Subcutaneous adipose tissue (tissue), 4 donors: ENCODE results near the gene NHSL2. TPM values are rescaled to one million over a fixed set of nuclear protein-coding genes. Genes with fewer than 3 reads are reported as not detected.

Source experiments
- total RNA-seq, 4 donors: library from RNA; depleted of rRNA; stranded (reverse); fragments of >200 nt; gene quantifications; one replicate each; pipeline ENCODE4 v1.1.0, GENCODE V29; 2016
- TF ChIP-seq, protein P1 (sequence below): fragments of 450-650 bp; IDR thresholded peaks from one replicate; pipeline ENCODE4 v1.5.1; 2016; ENCODE audit warnings: low read depth, mild to moderate bottlenecking, control low read depth, antibody characterized with exemption, moderate library complexity

NHSL2 gene
- total RNA-seq, 4 donors from 2014 or later = 5.6 to 12.2 (median 8.8) TPM

DNA sequence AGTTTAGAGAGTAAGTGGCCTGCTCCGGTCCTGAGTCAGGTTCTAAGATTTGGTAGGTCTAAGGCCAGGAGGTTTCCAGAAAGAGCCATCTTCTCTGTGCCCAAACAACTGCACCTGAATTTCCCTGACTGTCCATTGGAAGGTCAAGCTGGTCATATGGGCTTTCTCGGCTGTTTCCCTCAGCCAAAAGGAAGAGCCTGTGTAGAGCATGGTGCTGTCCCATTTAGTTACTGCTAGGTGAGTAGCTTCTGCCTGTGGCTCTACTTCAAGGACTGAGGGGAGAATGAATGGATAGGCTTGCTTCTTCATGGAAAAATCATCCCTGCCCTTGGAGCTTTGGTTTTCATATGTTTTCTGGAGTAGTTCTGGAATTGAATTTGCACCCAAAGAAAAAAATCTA, 33.7 kb downstream of the NHSL2 start:
- TF ChIP-seq, protein P1, sequence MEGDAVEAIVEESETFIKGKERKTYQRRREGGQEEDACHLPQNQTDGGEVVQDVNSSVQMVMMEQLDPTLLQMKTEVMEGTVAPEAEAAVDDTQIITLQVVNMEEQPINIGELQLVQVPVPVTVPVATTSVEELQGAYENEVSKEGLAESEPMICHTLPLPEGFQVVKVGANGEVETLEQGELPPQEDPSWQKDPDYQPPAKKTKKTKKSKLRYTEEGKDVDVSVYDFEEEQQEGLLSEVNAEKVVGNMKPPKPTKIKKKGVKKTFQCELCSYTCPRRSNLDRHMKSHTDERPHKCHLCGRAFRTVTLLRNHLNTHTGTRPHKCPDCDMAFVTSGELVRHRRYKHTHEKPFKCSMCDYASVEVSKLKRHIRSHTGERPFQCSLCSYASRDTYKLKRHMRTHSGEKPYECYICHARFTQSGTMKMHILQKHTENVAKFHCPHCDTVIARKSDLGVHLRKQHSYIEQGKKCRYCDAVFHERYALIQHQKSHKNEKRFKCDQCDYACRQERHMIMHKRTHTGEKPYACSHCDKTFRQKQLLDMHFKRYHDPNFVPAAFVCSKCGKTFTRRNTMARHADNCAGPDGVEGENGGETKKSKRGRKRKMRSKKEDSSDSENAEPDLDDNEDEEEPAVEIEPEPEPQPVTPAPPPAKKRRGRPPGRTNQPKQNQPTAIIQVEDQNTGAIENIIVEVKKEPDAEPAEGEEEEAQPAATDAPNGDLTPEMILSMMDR = no peak

DNA sequence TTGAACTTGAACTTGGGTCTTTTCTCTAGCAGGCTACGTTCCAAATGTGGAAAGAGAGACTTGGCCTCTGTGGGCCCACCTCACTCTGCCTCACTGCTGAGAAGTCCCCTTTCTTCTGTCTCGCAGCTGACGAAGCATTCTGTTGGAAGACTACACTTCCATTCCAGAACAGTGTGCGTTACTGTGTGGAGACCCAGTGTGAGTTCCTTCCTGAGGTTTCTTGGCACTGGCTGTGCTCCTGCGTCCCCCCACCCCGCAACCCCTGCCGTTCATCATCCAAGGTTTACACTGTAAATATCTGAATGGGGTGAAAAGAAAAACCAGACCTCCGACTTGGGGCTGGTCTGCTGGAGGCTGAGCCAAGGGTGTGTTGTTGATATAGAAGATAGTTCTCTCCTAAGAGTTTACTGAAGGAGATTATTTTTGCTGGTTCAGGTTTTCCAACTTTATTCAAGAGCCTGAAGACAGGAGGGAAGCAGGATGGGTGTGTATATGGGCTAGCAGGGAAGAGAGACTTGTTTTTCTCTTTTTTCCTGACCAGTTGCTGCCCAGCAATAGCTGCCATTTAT, 34.7 kb downstream of the NHSL2 start:
- TF ChIP-seq, protein P1 = no peak

DNA sequence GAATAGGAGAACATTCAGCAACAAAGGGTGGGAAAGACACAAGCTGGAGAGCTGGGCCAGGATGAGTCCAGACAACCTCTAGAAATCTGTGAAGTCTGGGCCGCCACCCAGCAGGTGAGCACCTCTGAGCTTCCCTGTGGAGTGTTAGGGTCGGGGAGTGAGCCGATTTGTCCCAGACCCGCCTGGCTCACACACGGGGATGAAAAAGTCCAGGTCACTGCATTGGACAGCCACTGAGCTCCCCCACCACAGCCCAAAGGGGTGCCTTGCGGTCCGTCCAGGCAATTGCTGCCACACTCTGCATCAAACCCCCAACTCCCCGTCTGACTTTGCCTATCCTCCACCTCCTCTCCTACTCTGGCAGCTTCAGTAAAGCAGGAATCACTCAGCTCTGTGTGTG, 38.7 kb downstream of the NHSL2 start:
- TF ChIP-seq, protein P1 = no peak

DNA sequence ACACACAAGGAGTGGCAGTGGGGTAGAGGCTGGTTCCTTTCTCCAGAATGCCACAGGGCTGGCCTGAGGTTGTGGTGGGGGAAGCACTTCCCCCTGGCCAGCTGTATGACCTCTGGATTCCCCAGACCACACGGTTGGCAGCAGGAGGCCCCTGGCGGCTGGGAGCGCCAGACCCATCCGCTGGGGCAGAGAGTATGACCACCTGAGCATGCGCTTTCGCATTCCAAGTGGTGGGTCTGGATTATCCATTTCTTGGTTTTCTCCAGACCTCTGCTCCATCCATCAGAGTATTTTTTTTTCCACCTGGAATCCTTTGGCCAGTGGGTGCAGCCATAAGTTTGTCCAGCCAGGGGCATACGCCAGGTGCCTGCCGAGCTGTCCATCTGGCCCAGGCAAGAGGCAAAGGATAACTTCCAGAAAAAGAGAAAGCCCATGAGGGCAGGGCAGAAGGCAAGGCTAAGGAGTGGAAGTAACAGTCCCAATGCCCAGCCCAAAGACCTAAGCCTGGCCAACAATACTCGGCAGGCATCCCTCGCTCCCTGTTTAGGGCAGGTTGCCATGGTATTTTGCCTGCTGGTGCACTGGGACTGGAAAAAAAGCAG, 39.3 kb downstream of the NHSL2 start:
- TF ChIP-seq, protein P1 = no peak

DNA sequence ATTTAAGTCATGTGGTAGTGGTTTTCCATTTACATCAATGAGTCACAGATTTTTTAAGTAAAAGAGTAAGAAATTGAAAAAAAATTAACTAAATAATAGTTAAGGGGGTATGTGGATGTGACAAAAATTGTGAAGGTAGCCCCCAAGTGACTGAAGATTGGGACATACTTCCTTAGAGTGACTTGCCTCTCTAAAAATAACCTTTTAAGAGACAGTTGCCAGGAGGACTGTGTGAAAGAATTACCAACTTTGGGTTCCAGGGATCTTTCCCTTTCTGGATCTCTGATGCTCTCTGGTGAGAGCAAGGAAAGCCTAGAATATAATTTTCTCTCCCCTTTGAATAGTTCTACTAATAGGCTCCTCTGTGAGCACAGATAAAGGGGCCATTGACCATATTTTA, 42.7 kb downstream of the NHSL2 start:
- TF ChIP-seq, protein P1 = no peak

DNA sequence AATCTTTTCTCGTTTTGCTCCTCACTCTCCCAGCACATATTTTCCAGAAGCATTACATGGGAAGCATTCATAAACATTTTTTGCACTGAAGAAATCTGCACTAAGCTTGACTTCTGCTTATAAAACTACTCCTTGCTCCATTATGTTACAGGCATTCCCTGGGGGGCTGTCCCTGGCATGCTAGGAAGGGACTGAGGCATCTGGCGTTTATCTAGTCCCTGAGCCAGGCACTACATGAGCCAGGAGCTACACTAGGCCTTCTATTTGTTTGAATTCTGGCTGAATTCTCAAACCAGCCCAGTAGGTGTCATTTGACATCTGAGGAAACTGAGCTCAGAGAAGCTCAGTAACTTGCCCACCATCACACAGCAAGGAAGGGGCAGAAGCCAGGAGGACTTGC, 43.3 kb downstream of the NHSL2 start:
- TF ChIP-seq, protein P1 = no peak

DNA sequence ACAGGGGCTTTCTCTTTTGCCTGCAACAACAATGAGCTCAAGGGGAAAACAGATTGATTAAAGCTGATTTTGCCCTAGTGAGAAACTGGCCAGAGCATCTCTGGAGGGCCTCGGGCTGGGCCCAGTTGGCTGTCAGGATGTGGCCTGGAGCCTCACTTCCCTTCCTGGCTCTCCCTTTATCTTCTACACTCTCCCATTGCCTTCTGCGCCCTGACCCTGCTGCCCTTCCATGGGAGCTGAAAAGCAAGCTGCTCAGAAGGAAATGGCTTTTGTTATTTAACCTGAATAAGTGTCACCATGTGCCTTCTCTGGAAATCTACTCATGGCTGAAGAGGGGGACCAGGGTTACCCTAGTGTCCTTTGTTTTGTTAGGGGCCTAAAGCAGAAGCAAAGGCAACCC, 43.8 kb downstream of the NHSL2 start:
- TF ChIP-seq, protein P1 = no peak
